Endometrial microvascular endothelial cells (primary cell): ENCODE results near the gene ZNF738. TPM values are rescaled to one million over a fixed set of nuclear protein-coding genes. Genes with fewer than 3 reads are reported as not detected.
"Not testable (repeated sequence)": the region's sequence is repeated elsewhere in the genome, so short reads cannot be mapped to it uniquely, and the experiment has no call there.

ENCODE experiments used
- in situ Hi-C: cut with HindIII; loops from 2 replicates; pipeline ENCODE4 v1.10.0; 2017; ENCODE audit warnings: low sequenced_read_pairs, low pct_unique_long_range_greater_than_20kb; ENCODE audit errors: inconsistent ontology term
- total RNA-seq: library from RNA; depleted of rRNA; stranded (reverse); fragments of >200 nt; gene quantifications from one replicate; pipeline ENCODE4 v1.2.3, GENCODE V29; 2015; ENCODE audit errors: inconsistent ontology term

Gene ZNF738
- total RNA-seq, result 5.9 TPM

- in situ Hi-C loops, result no loop called here
Measured at GRCh38 chr19:21358768-21359451, at the start of gene ZNF738. ZNF738 (plus strand) TSS chr19:21359000; CDS start chr19:21359141, 141 bp downstream.

GRCh38 chr19:21312807-21313206 lies 46.0 kb upstream of the ZNF738 start:
- in situ Hi-C loops, result not testable (repeated sequence)

- in situ Hi-C loops, result no loop called here
Measured at GRCh38 chr19:21314676-21315075, 44.1 kb upstream of the ZNF738 start.

GRCh38 chr19:21317821-21318220 lies 41.0 kb upstream of the ZNF738 start:
- in situ Hi-C loops, result no loop called here

GRCh38 chr19:21321134-21321533 lies 37.7 kb upstream of the ZNF738 start:
- in situ Hi-C loops, result no loop called here

- in situ Hi-C loops, result no loop called here
Measured at GRCh38 chr19:21321996-21322395, 36.8 kb upstream of the ZNF738 start.

GRCh38 chr19:21322528-21322927 lies 36.3 kb upstream of the ZNF738 start:
- in situ Hi-C loops, result no loop called here

- in situ Hi-C loops, result no loop called here
Measured at GRCh38 chr19:21323000-21323399, 35.8 kb upstream of the ZNF738 start.

GRCh38 chr19:21326169-21326568 lies 32.6 kb upstream of the ZNF738 start:
- in situ Hi-C loops, result no loop called here

- in situ Hi-C loops, result no loop called here
Measured at GRCh38 chr19:21328406-21328805, 30.4 kb upstream of the ZNF738 start.

GRCh38 chr19:21328885-21329605 lies 29.8 kb upstream of the ZNF738 start, which contains the start of gene ZNF708:
ZNF708 (minus strand) TSS chr19:21329410; CDS start chr19:21329212, 198 bp downstream.
- in situ Hi-C loops, result no loop called here

- in situ Hi-C loops, result no loop called here
Measured at GRCh38 chr19:21335721-21336120, 23.1 kb upstream of the ZNF738 start.

GRCh38 chr19:21344841-21345240 lies 14.0 kb upstream of the ZNF738 start:
- in situ Hi-C loops, result not testable (repeated sequence)

- in situ Hi-C loops, result no loop called here
Measured at GRCh38 chr19:21352830-21353229, 6.0 kb upstream of the ZNF738 start.

GRCh38 chr19:21362291-21362690 lies 3.5 kb downstream of the ZNF738 start:
- in situ Hi-C loops, result no loop called here

GRCh38 chr19:21383980-21384582 lies 25.3 kb downstream of the ZNF738 start:
- in situ Hi-C loops, result no loop called here

GRCh38 chr19:21396121-21396520 lies 37.3 kb downstream of the ZNF738 start:
- in situ Hi-C loops, result no loop called here

GRCh38 chr19:21396893-21397572 lies 38.2 kb downstream of the ZNF738 start, which contains the start of gene ZNF493:
ZNF493 (plus strand) TSS chr19:21397133; CDS start chr19:21397238, 105 bp downstream.
- in situ Hi-C loops, result no loop called here

GRCh38 chr19:21398851-21399250 lies 40.1 kb downstream of the ZNF738 start:
- in situ Hi-C loops, result no loop called here
